HG03565 (cell line): ENCODE results near the gene WDR5.

Source experiments
- ATAC-seq: cut with Tn5 transposase; IDR thresholded peaks from one replicate; pipeline ENCODE4 v1.9.1; 2021; ENCODE audit warnings: mild to moderate bottlenecking, moderate library complexity; ENCODE audit not compliant: unreplicated experiment

WDR5 gene

GRCh38 chr9:134172198-134173126 lies 36.6 kb downstream of the WDR5 start:
- ATAC-seq: no peak

- ATAC-seq: no peak
Measured at GRCh38 chr9:134173127-134174072, 37.5 kb downstream of the WDR5 start.

- ATAC-seq: no peak
Measured at GRCh38 chr9:134174073-134174449, 38.2 kb downstream of the WDR5 start.

GRCh38 chr9:134174526-134175290 lies 38.8 kb downstream of the WDR5 start:
- ATAC-seq: no peak

- no peak for ATAC-seq
Measured at GRCh38 chr9:134175291-134175807, 39.5 kb downstream of the WDR5 start.

DNA sequence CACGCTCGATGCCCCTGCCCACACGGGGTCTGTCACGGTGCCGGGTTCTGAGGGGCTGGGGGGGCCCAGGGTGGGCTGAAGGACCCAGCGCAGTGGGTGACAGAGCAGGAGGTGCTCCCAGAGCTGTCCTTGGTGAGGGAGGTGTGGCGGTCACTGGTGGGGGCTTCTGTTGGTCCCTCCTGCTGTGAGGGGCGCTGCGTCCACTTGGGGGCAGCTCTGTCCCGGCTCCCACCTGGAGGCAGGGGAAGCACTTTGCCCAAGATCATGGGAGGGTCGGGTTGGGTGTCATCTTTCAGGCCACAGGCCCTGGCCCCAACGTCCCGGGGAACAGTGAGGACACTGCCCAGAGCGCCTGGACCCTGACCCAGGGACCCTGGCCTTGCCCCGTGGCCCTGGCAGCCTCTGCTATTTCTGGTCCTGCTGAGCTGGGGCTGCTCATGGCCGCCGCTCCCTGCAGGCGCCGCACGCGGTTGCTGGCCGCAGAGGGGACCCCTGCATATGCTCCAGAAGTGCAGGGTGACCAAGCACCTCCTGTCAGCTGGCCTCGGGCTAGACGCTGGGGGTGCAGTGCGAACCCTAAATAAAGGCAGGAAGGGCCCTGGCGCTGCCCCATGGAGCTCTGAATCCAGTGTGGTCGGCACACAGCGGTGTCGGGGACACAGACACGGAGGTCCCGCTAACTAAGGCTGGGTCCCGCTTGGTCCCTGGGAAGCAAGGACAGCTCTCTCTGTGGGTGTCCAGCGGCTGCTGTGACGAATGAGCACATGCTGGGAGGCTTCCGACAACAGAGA lies 40.1 kb downstream of the WDR5 start:
- no peak for ATAC-seq

- no peak for ATAC-seq
Measured at GRCh38 chr9:134176599-134176968, 40.7 kb downstream of the WDR5 start.

GRCh38 chr9:134177186-134177585 lies 41.3 kb downstream of the WDR5 start:
- ATAC-seq: no peak

- no peak for ATAC-seq
Measured at GRCh38 chr9:134177624-134178393, 41.9 kb downstream of the WDR5 start.

- no peak for ATAC-seq
Measured at GRCh38 chr9:134178394-134178767, 42.5 kb downstream of the WDR5 start.

DNA sequence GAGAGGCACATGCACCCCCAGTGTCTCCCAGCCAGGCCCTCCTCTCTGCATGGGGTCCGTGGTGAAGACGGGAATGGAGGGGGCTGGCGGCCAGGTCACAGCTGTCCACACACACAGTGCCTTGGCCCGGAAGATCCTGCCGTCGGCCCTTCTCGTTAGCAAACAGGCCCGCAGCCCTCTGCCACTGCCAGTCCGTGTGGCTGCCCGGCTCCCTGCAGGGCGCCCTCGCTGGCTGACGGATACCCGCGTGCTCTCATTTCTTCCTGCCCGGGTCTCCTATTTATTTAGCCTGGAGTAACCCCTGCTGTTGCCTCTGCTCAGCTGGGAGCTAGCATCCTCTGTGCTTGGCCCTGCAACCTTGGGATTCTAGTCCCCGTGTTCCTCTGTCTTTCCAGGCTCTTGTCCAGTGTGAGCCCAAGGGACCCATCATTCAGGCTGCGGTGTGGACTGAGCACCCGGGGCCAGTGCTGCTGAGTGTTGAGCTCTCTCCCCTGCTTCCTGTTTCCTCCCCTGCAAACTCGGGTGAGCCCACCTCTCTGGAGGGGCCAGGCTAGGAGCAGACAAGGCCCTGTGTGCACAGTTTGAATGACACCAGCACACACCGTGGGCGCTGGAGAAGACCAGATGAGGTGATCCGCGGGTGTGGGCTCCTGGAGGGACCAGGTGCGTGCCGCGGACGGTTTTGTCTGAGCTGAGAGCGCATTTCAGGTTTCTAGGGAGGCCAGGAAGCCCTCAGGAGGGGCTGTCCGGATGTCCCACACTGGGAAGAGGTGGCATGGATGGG lies 43.1 kb downstream of the WDR5 start:
- no peak for ATAC-seq

- ATAC-seq: no peak
Measured at GRCh38 chr9:134179595-134179917, 43.7 kb downstream of the WDR5 start.

GRCh38 chr9:134179918-134180785 lies 44.3 kb downstream of the WDR5 start:
- ATAC-seq: no peak

GRCh38 chr9:134180786-134181647 lies 45.1 kb downstream of the WDR5 start:
- ATAC-seq: no peak

GRCh38 chr9:134181648-134182034 lies 45.8 kb downstream of the WDR5 start:
- no peak for ATAC-seq

GRCh38 chr9:134182554-134183085 lies 46.7 kb downstream of the WDR5 start:
- no peak for ATAC-seq
